Skeletal muscle satellite cell (primary cell): ENCODE measurements around the gene BCL11B.

ENCODE experiments used
- H3K27me3 ChIP-seq: 2 replicates; pipeline ENCODE4 v1.7.0; 2013; ENCODE audit warnings: low read length; ENCODE audit not compliant: control insufficient read depth, insufficient read depth
- H3K36me3 ChIP-seq: 2 replicates; pipeline ENCODE4 v1.7.0; 2013; ENCODE audit warnings: mild to moderate bottlenecking, control low read depth, low read length; ENCODE audit not compliant: insufficient read depth
- H3K4me1 ChIP-seq: 2 replicates; pipeline ENCODE4 v1.7.0; 2013; ENCODE audit warnings: low read length; ENCODE audit not compliant: control insufficient read depth, insufficient read depth
- H3K4me2 ChIP-seq: 2 replicates; pipeline ENCODE4 v1.7.0; 2013; ENCODE audit warnings: mild to moderate bottlenecking, low read length
- H3K4me3 ChIP-seq: 2 replicates; pipeline ENCODE4 v1.7.0; 2013; ENCODE audit warnings: low read length
- H3K9ac ChIP-seq: 2 replicates; pipeline ENCODE4 v1.7.0; 2013; ENCODE audit warnings: mild to moderate bottlenecking, low read depth, low read length, moderate library complexity
- H3K9me3 ChIP-seq: replicated peaks from 2 replicates; pipeline ENCODE4 v1.7.0; 2013; ENCODE audit warnings: mild to moderate bottlenecking, control low read depth, low read length

BCL11B gene

DNA sequence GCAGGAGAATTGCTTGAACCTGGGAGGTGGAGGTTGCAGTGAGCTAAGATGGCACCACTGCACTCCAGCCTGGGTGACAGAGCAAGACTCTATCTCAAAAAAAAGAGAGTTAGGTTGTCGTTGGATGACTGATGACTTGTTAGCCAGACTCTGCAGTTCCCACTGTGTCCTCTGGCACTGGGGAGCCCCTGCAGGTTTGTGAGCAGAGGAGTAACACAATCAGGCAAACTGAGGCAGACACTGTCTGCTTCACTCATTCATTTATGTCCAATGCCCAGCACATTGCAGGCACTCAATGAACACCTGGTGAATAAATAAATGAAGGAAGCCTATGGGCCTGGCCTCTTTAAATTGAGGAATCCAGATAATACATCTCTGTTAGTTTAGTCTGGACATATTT is 41.2 kb upstream of the BCL11B start:
- no peak overlapping the region for H3K4me3 ChIP-seq
- H3K9me3 ChIP-seq, result no peaks in the 10 kb centered on the region
- H3K36me3 ChIP-seq, result no peaks in the 10 kb centered on the region
- H3K4me1 ChIP-seq, result no peaks in the 10 kb centered on the region
- no peak overlapping the region for H3K4me2 ChIP-seq
- no peaks in the 10 kb centered on the region for H3K27me3 ChIP-seq
- no peak overlapping the region for H3K9ac ChIP-seq

DNA sequence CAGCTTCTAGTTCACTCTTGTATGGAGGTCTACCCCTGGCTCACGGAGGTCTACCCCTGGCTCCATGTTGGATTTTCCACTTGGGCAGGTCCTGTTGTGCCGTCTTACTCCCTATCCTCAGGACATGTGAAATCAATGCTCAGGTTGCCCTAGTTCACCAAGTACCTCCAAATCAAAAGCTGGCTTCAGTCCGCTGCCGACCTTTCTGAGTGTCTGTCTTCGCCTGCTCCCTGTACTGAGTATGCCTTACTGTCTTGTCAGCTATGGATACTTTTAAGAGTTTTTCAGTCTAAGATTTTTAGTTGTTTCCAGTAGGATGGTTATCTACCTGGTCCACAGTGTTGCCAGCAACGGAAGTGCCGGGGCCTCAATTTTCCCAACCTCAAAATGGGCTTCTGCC is 40.1 kb upstream of the BCL11B start:
- Histone ChIP-seq H3K4me2 (no peak overlapping the region), H3K4me1 (no peaks in the 10 kb centered on the region), H3K9ac (no peak overlapping the region), H3K27me3 (no peaks in the 10 kb centered on the region), H3K4me3 (no peak overlapping the region), H3K36me3 (no peaks in the 10 kb centered on the region), H3K9me3 (no peaks in the 10 kb centered on the region)

DNA sequence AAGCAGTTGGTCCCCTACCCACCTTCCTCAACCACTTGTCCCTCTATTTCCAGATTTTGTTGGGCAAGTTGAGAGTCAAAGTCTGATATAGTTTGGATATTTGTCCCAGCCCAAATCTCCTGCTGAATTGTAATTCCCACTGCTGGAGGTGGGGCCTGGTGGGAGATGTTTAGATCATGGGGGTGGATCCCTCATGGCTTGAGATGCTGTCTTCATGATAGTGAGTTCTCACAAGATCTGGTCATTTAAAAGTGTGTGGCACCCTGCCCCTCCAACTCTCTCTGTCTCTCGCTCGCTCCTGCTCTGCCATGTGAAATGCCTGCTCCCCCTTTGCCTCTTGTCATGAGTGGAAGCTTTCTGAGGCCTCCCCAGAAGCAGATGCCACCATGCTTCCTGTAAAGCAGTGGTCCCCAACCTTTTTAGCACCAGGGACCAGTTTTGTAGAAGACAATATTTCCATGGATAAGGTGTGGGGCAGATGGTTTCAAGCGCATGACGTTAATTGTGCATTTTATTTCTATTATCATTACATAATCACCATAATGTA is 37.3 kb upstream of the BCL11B start:
- no peaks in the 10 kb centered on the region for H3K36me3 ChIP-seq
- no peak overlapping the region for H3K4me3 ChIP-seq
- no peak overlapping the region for H3K4me2 ChIP-seq
- H3K27me3 ChIP-seq, result no peaks in the 10 kb centered on the region
- no peaks in the 10 kb centered on the region for H3K9me3 ChIP-seq
- no peak overlapping the region for H3K9ac ChIP-seq
- H3K4me1 ChIP-seq, result no peaks in the 10 kb centered on the region

DNA sequence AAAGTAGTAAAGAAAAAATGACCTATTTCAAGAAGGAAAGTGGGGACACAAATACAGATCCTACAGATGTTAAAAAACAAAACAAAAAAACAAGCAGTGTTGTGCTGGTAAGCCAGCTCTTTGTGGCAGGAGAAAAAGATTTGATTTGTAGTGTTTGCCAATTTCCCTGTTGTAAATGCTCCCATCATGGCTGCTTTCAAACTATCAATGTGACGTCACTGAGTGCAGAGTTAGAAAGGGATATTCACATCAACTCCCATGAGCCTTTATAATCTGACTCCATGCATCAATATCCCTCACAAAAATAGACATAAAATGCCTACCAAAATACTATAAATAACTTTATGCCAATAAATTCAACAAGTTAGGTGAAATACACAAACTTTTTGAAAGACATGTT is 32.2 kb upstream of the BCL11B start:
- Histone ChIP-seq H3K4me1 (no peaks in the 10 kb centered on the region), H3K4me3 (no peak overlapping the region), H3K27me3 (no peaks in the 10 kb centered on the region), H3K36me3 (no peaks in the 10 kb centered on the region), H3K4me2 (no peak overlapping the region), H3K9ac (no peak overlapping the region), H3K9me3 (no peaks in the 10 kb centered on the region)

DNA sequence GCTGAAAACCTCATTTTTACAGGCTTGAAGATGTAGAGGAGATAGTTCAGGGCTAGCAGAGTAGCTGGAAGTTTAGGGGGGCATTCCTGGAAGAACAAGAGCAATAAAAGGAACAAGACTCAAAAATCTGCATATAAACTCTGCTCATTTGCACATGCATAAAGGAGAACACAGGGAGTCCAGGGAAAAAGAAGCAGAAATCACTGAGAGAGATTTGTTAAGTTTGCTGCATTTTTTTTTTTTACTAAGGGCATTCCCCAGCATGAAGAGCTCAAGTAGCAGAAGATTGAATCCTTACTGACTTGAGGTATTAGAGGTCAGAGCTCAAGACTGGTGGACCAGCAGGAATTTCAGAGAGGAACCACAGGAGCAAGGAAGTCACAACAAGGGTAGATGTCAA is 28.2 kb upstream of the BCL11B start:
- H3K27me3 ChIP-seq, result no peaks in the 10 kb centered on the region
- no peaks in the 10 kb centered on the region for H3K36me3 ChIP-seq
- no peak overlapping the region for H3K4me2 ChIP-seq
- no peaks in the 10 kb centered on the region for H3K9me3 ChIP-seq
- no peak overlapping the region for H3K9ac ChIP-seq
- H3K4me1 ChIP-seq, result no peaks in the 10 kb centered on the region
- no peak overlapping the region for H3K4me3 ChIP-seq

DNA sequence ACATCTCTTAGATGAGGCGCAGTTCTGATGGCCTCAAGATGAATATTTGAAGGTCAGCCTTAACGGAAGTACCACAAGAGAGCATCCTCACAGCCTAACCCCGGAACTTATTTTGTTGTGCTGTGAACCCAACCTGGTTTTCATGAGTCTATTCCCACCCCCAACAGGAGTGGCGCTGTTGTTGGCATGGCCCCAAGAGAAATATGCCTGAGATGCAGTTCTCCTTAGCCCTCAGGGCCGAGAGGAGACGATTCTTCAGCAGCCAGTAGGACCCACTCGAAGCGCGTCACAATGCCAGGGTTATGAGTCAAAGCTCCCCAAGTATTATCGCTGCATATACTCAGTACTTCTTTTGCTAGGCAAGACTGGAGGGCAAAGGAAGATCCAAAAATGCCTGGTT is 24.5 kb upstream of the BCL11B start:
- no peaks in the 10 kb centered on the region for H3K36me3 ChIP-seq
- no peak overlapping the region for H3K9ac ChIP-seq
- no peak overlapping the region for H3K4me2 ChIP-seq
- no peaks in the 10 kb centered on the region for H3K27me3 ChIP-seq
- no peaks in the 10 kb centered on the region for H3K9me3 ChIP-seq
- H3K4me1 ChIP-seq, result no peaks in the 10 kb centered on the region
- H3K4me3 ChIP-seq, result no peak overlapping the region

DNA sequence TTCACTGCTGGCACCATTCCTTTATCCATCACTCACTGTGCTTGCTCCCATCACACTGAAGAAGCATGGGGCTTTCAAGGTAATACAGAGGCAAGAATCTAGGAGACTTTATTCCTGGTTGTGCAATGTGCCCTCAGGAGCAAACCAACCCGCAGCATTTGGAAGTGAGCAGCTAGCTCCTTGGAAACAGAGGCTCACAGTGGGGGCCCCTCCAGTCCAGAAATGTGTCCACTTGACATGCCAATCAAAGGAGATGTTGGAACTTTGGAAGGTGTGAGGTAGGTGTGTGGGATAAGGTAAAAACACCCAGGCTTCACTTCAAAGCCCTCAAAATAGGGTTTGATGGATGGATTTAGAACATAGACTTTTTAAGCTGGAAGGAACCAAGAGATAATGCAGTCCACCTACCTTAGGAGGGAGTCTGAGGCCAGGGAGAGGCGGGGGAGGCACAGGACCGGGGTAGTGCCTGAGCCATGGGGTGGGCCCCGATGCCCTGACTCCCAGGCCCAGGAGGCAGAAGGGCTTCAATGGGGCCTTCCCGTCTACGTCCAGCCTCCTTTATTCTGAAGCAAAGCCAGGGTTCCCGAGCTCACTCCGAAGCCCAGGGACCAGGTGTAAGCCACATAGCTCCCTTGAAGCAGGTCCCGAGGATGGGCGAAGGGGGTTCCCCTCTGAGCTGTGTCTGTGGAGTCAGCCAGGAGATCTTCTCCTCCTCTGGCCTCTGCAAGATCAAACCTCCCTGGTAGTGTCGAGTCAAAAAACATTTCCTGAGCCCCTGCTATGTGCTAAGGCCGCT is 17.6 kb upstream of the BCL11B start:
- Histone ChIP-seq H3K36me3 (no peaks in the 10 kb centered on the region), H3K9ac (no peak overlapping the region), H3K4me2 (no peak overlapping the region), H3K4me1 (no peaks in the 10 kb centered on the region), H3K4me3 (no peak overlapping the region), H3K9me3 (no peaks in the 10 kb centered on the region), H3K27me3 (peaks cover 5% of the 10 kb centered on the region)

DNA sequence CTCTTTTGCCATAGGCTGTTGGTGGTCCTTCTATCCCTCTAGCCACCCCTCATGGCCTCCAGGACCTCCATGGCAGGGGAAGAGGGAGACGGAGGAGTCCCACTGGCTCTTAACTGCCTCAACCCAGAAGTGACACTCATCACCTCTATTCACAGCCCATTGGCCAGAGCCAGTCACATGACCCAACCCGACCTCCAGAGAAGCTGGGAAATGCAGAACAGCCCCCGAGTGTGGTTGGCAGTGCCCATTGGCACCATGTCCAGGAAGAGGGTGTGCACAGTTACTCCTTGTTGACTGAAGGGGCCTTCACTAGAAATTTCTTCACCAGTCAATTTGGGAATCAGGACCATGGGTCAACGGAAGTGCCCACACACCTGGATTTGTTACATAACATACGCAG is 17.0 kb upstream of the BCL11B start:
- Histone ChIP-seq H3K36me3 (no peaks in the 10 kb centered on the region), H3K9ac (no peak overlapping the region)

DNA sequence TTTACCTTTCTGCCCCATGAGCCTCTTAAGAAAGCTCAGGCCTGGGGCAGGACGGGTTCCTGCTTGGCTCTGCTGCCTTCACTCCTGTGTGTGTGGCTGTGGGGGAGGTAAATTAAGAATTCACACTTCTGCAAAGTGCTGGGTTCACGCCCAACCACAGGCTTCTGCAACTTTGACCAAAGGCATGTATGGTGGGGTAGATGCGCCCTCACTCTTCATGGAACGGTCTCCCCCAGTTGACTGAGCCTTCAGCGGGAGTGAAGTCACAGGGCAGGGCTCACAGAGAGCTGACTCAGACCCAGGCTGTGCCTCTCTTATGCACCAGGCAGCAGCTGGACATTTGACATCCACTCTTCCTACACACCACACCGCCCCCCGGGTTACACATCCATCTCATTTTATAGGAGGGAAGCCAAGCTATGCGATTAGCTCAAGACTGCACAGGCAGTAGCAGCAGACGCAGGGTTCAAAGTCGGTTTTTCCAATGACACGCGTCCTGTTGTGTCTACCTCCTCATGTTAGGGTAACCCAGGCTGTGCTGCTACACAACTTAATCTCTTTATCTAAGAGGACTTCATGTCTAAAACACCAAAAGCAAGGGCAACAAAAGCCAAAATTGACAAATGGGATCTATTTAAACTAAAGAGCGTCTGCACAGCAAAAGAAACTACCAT is 15.4 kb upstream of the BCL11B start:
- peaks cover 9% of the 10 kb centered on the region for H3K27me3 ChIP-seq

More for the DNA sequence above, 17.0 kb upstream of the BCL11B start:
- Histone ChIP-seq H3K27me3 (peaks cover 9% of the 10 kb centered on the region), H3K9me3 (no peaks in the 10 kb centered on the region), H3K4me3 (no peak overlapping the region), H3K4me1 (no peaks in the 10 kb centered on the region), H3K4me2 (no peak overlapping the region)

DNA sequence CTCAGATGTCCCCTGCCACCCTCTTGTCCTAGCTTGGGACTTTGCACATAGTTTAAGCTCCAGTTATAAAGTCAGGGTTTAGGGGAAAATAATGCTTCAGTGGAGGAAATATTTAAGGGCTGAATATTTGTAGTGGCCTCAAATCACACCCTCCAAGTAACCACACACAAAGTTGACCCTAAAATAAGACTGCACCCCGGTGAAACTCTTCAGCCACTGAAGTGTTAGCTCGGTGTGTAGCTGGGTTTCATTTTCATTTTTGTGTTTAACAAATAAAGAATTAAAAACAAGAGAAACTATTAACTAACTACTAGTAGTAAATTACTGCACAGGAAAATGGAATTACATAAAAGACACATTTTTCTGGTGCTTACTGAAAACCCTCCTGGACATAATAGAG is 14.8 kb upstream of the BCL11B start:
- Histone ChIP-seq H3K9me3 (no peaks in the 10 kb centered on the region), H3K27me3 (peaks cover 9% of the 10 kb centered on the region), H3K9ac (no peak overlapping the region), H3K4me1 (no peaks in the 10 kb centered on the region), H3K4me2 (no peak overlapping the region), H3K4me3 (no peak overlapping the region), H3K36me3 (no peaks in the 10 kb centered on the region)

More for the DNA sequence above, 15.4 kb upstream of the BCL11B start:
- H3K4me2 ChIP-seq, result no peak overlapping the region
- H3K4me1 ChIP-seq, result no peaks in the 10 kb centered on the region
- H3K9ac ChIP-seq, result no peak overlapping the region
- H3K36me3 ChIP-seq, result no peaks in the 10 kb centered on the region
- H3K4me3 ChIP-seq, result no peak overlapping the region
- no peaks in the 10 kb centered on the region for H3K9me3 ChIP-seq

DNA sequence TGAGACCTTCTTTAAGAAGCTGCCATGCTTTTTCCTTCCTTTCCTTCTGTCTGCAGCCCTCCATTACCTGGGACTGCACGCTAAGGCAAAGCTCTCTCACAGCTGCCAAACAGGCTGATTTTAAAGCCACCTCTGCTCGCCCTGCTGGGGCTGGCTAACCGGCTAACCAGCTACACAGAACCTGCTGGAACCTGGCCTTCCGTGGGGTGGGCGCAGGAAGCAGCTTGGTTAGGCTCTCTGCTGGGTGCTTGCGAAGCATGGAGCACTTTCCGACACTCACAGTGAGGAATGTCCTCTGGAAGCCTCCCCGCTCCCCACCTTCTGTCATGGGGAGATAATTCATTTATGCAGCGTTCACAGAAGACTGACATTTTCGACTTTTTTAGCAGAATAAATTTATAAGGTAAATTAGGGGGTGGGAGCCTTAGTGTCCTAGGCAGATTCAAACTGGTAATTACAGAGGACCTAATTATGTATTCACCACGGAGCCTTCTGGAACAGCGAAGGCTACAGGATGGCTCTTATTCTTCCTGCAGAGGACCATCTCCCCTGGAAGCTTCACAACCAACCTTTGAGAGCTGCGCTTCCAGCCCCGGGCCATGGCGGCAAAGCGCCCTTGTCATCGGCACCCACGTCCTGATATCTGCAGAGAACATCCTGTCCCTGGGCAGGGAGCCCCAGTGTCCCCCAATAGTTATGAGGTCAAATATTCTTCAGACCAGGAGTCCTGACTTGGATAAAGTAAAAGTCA is 12.4 kb upstream of the BCL11B start:
- Histone ChIP-seq H3K4me3 (no peak overlapping the region), H3K36me3 (no peaks in the 10 kb centered on the region), H3K9ac (no peak overlapping the region), H3K27me3 (peaks cover 16% of the 10 kb centered on the region), H3K4me2 (no peak overlapping the region), H3K4me1 (no peaks in the 10 kb centered on the region), H3K9me3 (no peaks in the 10 kb centered on the region)
